DND-41 (cell line): ENCODE measurements around the gene ZNF576.

Experiments
- ATAC-seq: fragments of 200-7000 bp; cut with Tn5 transposase; 3 replicates; pipeline ENCODE4 v1.9.1; 2021; ENCODE audit warnings: low read depth; ENCODE audit not compliant: insufficient read depth
- DNase-seq: peaks from one replicate; pipeline ENCODE4 v3.0.0-alpha.2; 2020
- H2AFZ ChIP-seq: 2 replicates; pipeline ENCODE4 v1.6.0; 2012; ENCODE audit warnings: low read depth, low read length
- H3K27ac ChIP-seq: 2 replicates; pipeline ENCODE4 v1.5.1; 2012; ENCODE audit warnings: low read length, inconsistent platforms
- H3K27me3 ChIP-seq: fragments of 200-600 bp; sonication (generic); 2 replicates; pipeline ENCODE4 v1.6.0; 2012; ENCODE audit warnings: low read length, mild to moderate bottlenecking, inconsistent platforms; ENCODE audit not compliant: insufficient read depth, poor library complexity
- H3K36me3 ChIP-seq: 2 replicates; pipeline ENCODE4 v1.5.1; 2012; ENCODE audit warnings: low read length, inconsistent platforms; ENCODE audit not compliant: insufficient read depth
- H3K4me1 ChIP-seq: 2 replicates; pipeline ENCODE4 v1.5.1; 2012; ENCODE audit warnings: mild to moderate bottlenecking, low read length; ENCODE audit not compliant: insufficient read depth
- H3K4me2 ChIP-seq: 2 replicates; pipeline ENCODE4 v1.6.0; 2012; ENCODE audit warnings: mild to moderate bottlenecking, moderate library complexity, low read length, inconsistent platforms; ENCODE audit not compliant: insufficient read depth
- H3K4me3 ChIP-seq, 2 experiments: fragments of 200-600 bp in 1 of 2; shearing (Covaris generic) in 1 of 2; 2 replicates each; pipeline ENCODE4 v1.5.1; 2012 to 2016; ENCODE audit warnings: inconsistent platforms in 2 of 2, low read length in 2 of 2, mild to moderate bottlenecking in 2 of 2, low read depth in 1 of 2, moderate library complexity in 1 of 2
- H3K79me2 ChIP-seq: 2 replicates; pipeline ENCODE4 v1.6.0; 2012; ENCODE audit warnings: low read length, inconsistent platforms; ENCODE audit not compliant: insufficient read depth
- H3K9ac ChIP-seq: 2 replicates; pipeline ENCODE4 v1.6.0; 2012; ENCODE audit warnings: low read depth, mild to moderate bottlenecking, inconsistent platforms, low read length, moderate library complexity
- H3K9me3 ChIP-seq: 2 replicates; pipeline ENCODE4 v1.5.1; 2012; ENCODE audit warnings: low read length, moderate library complexity, mild to moderate bottlenecking, inconsistent platforms; ENCODE audit not compliant: insufficient read depth, severe bottlenecking
- H4K20me1 ChIP-seq: 2 replicates; pipeline ENCODE4 v1.6.0; 2012; ENCODE audit warnings: low read length; ENCODE audit not compliant: insufficient read depth
- EZH2 ChIP-seq: IDR thresholded peaks from 3 replicates; pipeline ENCODE4 v1.6.1; 2012; ENCODE audit warnings: borderline replicate concordance, low read depth, mild to moderate bottlenecking, moderate library complexity, low read length, inconsistent platforms; ENCODE audit not compliant: severe bottlenecking
- TF ChIP-seq, protein P1 (sequence below): IDR thresholded peaks from 2 replicates; pipeline ENCODE4 v1.5.1; 2012; ENCODE audit warnings: borderline replicate concordance, low read length, moderate library complexity, mild to moderate bottlenecking; ENCODE audit not compliant: poor library complexity, severe bottlenecking; ENCODE audit errors: extremely low read depth

Gene ZNF576

DNA sequence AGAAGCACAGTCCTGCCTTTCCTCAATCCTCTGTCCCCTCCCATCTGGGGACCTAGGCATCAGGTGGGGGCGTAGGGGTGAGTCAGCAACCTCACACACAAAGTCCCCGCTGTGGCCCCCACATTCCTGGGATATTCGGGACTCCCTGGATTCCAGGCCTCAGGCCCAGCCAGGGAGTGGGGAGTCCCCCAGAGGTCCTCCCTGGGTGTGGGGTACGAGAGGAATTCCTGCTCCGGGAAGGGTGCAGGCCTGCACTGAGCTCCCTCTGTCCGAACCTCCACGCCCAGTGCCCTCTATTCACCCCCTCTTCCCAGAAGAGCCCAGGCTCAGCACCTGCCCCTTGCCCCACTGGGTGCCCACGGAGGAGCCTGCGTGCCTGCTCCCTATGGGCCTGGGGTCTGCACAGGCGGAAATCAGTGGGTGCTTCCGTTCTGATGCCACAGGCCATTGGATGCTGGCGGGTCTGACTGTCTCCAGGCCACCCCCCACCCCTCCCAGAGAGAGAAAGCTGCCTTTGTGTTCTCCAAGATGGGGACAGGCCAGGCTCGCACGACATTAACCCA, 39.8 kb downstream of the ZNF576 start:
- H3K79me2 ChIP-seq: no peaks in the 10 kb centered on the region
- DNase-seq: no peak
- TF ChIP-seq, protein P1, sequence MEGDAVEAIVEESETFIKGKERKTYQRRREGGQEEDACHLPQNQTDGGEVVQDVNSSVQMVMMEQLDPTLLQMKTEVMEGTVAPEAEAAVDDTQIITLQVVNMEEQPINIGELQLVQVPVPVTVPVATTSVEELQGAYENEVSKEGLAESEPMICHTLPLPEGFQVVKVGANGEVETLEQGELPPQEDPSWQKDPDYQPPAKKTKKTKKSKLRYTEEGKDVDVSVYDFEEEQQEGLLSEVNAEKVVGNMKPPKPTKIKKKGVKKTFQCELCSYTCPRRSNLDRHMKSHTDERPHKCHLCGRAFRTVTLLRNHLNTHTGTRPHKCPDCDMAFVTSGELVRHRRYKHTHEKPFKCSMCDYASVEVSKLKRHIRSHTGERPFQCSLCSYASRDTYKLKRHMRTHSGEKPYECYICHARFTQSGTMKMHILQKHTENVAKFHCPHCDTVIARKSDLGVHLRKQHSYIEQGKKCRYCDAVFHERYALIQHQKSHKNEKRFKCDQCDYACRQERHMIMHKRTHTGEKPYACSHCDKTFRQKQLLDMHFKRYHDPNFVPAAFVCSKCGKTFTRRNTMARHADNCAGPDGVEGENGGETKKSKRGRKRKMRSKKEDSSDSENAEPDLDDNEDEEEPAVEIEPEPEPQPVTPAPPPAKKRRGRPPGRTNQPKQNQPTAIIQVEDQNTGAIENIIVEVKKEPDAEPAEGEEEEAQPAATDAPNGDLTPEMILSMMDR: no peak
- no peak for TF ChIP-seq EZH2
- H2AFZ ChIP-seq: no peak overlapping the region
- no peak for ATAC-seq
- peaks cover 22% of the 10 kb centered on the region for H3K27me3 ChIP-seq
- H3K27ac ChIP-seq: no peak overlapping the region
- no peak overlapping the region for H3K4me3 ChIP-seq
- H3K4me1 ChIP-seq: peaks cover 20% of the 10 kb centered on the region
- H3K9ac ChIP-seq: no peak overlapping the region
- peaks cover 5% of the 10 kb centered on the region; the same call in 1 of the 2 replicates for H4K20me1 ChIP-seq
- H3K4me2 ChIP-seq: no peak overlapping the region
- H3K9me3 ChIP-seq: no peaks in the 10 kb centered on the region
- no peaks in the 10 kb centered on the region for H3K36me3 ChIP-seq

DNA sequence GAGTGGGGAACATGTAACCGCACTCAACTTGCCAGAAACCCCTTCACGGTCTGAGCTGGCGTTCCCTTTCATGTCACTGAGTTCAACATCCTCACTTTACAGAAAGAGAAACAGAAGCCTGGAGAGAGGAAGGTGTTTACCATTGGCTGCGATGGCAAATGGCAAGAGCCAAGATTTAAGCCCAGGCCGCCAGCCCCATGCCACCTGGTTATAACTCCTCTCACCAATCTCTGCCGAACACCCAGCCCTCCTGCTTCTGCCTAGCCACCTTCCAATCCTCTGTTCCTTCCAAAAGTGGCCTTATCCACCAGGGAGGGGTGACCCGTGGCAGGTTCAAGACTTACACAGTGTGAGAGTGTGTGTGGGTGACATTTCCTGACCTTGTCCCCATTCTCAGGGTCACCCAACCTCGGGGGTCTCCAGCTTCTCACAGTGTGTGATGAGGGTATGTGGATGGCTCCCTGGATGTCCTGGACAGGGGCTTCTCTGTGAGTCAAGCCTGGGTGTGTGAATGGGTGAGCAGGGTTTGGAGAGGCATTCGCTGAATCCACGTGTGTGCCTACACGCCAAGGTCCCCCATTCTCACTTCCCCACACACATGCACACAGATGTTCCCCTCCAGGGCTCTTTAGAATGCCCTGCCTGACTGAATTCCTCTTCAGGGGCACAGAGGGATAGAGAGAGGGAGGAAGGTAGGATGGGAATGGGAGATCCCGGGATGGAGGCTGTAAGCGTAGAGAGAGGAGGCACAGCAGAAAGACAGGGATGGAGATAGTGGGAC, 42.0 kb downstream of the ZNF576 start:
- ATAC-seq (no peak), DNase-seq (no peak)
- Histone ChIP-seq H3K27me3 (peaks cover 22% of the 10 kb centered on the region), H3K4me1 (peaks cover 20% of the 10 kb centered on the region), H3K4me3 (0 out of 4 replicates have a peak overlapping the region, but pooled peaks of 1 of the 2 experiments have one; percentile 57), H3K27ac (no peak overlapping the region), H4K20me1 (peaks cover 5% of the 10 kb centered on the region; the same call in 1 of the 2 replicates), H3K9me3 (no peaks in the 10 kb centered on the region), H3K36me3 (no peaks in the 10 kb centered on the region), H3K4me2 (peak overlapping the region; percentile 87), H3K79me2 (no peaks in the 10 kb centered on the region), H3K9ac (peak overlapping the region; percentile 55; the same call in 1 of the 2 replicates), H2AFZ (no peak overlapping the region; the same call in 1 of the 2 replicates)
- TF ChIP-seq EZH2: no peak
- TF ChIP-seq, protein P1: no peak

DNA sequence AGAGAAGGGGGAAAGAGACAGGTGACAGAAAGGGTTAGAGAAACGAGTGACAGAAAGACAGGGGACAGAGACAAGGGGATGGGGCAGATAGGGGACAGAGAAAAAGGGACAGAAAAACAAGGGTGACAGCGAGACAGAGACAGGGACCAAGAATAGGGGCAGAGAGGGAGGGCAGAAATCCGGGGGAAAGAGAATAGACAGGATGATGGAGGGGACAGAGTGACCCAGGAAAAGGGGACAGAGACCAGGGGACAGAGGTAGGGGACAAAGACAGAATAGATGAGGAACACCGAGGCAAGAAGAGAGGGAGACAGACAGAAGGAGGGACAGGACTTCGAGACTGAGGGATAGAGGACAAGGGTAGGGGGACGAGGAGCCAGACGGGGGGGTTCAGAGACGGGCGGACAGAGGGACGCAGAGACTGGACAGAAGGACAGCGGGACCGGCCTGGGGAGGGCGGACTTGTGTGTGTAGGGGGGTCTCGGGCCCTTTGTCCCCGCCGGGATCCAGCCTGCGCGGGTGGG, 42.7 kb downstream of the ZNF576 start:
- no peak overlapping the region for H3K27ac ChIP-seq
- H3K9ac ChIP-seq: peak overlapping the region; percentile 55; the same call in 1 of the 2 replicates
- ATAC-seq (no peak), DNase-seq (no peak)
- no peaks in the 10 kb centered on the region for H3K9me3 ChIP-seq
- H3K4me3 ChIP-seq: peak overlapping the region; percentile 20 to 57; a peak in 3 of 4 replicates
- TF ChIP-seq EZH2: no peak
- TF ChIP-seq, protein P1: no peak
- H3K79me2 ChIP-seq: no peaks in the 10 kb centered on the region
- H4K20me1 ChIP-seq: peaks cover 5% of the 10 kb centered on the region; the same call in 1 of the 2 replicates
- H3K36me3 ChIP-seq: no peaks in the 10 kb centered on the region
- H3K4me2 ChIP-seq: peak overlapping the region; percentile 87
- H3K4me1 ChIP-seq: peaks cover 20% of the 10 kb centered on the region
- peak overlapping the region; percentile 44 for H2AFZ ChIP-seq
- peaks cover 22% of the 10 kb centered on the region for H3K27me3 ChIP-seq
